Hepatocyte (in vitro differentiated cells): Measurements from ENCODE around the gene TUBA4B.

Experiments
- EZH2 ChIP-seq: fragments of 200-600 bp; sonication (generic); IDR thresholded peaks from 2 replicates; pipeline ENCODE4 v1.6.1; 2016; ENCODE audit warnings: antibody characterized with exemption, mild to moderate bottlenecking, borderline replicate concordance
- EZH2phosphoT487 ChIP-seq: fragments of 200-600 bp; sonication (generic); IDR thresholded peaks from one replicate; pipeline ENCODE4 v1.6.1; 2018; ENCODE audit warnings: antibody characterized with exemption, mild to moderate bottlenecking, low read depth, moderate library complexity; ENCODE audit not compliant: unreplicated experiment, severe bottlenecking

DNA sequence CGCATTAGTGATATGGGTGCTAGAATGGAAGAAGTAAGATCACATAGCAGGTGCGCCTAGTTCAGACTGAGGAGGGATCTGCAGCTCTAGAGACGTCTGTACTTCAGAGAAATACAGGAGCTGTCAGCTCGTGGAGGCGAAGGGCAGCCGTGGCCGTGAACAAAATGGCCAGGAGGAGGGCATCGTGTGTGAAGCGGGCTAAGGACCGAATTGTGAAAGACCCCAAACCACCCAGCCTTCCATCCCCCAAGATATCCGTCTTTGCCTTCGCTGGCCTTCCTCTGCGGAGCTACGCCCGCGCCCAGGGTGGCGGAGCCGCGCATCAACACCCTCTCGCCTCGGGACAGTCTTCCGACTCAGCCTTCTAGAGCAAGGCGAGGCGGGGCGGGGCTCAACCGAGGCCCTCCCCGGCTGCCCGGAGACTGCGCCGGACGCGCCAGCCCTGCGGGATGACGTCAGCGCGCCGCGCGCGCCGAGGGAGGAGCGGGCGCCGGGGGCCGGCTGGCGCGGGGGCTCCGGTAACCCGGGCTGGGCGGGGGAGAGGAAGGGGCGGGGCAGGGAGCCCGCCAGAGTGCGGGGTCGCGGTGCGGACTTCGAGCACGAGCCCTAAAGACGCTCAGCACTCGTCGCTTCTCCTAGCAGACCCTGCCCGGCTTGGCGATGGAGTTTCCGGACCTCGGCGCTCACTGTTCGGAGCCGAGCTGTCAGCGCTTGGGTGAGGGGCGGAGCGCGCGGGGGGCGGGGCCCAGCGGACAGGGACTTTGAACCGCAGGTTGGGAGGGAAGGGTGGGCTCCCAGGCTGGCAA lies 46.5 kb upstream of the TUBA4B start, which contains the start of gene ZFAND2B:
- TF ChIP-seq EZH2phosphoT487: no peak
- no peak for TF ChIP-seq EZH2
